SH-SY5Y (cell line): Measurements from ENCODE around the gene PRDM5.

Experiments
- GATA2 ChIP-seq: IDR thresholded peaks from 2 replicates; pipeline ENCODE4 v1.6.1; 2011; ENCODE audit warnings: mild to moderate bottlenecking, low read depth, low read length
- GATA3 ChIP-seq: IDR thresholded peaks from 2 replicates; pipeline ENCODE4 v1.6.1; 2011; ENCODE audit warnings: low read depth, mild to moderate bottlenecking, low read length, moderate library complexity

- no peak for TF ChIP-seq GATA2
- TF ChIP-seq GATA3 = no peak
Measured at GRCh38 chr4:120965938-120966337, 43.4 kb upstream of the PRDM5 start.
